Measurements from ENCODE around the gene COPZ1. TPM values are rescaled to one million over a fixed set of nuclear protein-coding genes. Genes with fewer than 3 reads are reported as not detected.

Gene COPZ1
- total RNA-seq, 1 experiment from 2014 or later, result 104 TPM

DNA sequence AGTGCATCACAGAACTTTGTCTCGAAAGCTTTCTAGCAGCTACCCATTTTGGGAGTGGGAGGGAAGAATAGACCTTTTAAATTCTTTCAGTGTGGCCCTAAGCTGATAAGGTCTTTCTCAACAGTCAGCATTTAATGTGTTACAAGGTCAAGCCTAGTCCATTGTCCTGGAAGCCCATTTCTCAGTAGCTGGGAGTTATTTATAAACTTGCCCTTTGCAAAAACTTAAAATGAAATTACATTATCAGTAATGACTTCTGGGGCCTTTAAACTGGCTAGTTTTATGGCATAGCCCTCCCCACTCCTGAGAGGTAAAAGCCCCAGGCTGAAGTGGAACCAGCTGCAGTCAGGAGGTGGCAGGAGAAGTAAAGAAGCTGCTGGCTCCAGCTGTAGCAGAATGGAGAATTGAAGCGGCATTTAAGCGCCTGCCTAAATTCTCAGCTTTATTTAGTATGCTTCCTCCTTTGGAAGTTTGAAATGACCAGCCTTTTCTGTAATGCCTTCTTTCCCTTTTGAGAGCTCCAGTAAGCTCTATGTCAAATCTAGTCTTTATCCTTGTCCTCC is 12.4 kb downstream of the COPZ1 start:
- Histone ChIP-seq H3K4me1 (ENCODE audit: insufficient read depth, low read length) (no peaks in the 10 kb centered on the region), H2AFZ (ENCODE audit: low read length) (no peak overlapping the region), H3K79me1 (ENCODE audit: insufficient read depth, low read depth, low read length, poor library complexity, severe bottlenecking) (no peaks in the 10 kb centered on the region), H3K23ac (ENCODE audit: insufficient read length, low read depth, low read length) (no peak overlapping the region), H2BK5ac (ENCODE audit: insufficient read length, low read length) (no peak overlapping the region), H3K79me2 (ENCODE audit: insufficient read depth, low read length) (no peaks in the 10 kb centered on the region), H3K9ac (ENCODE audit: extremely low read depth, insufficient read length, low read length) (no peak overlapping the region), H2BK15ac (ENCODE audit: low read depth, low read length) (0 out of 2 replicates have a peak overlapping the region, but pooled peaks have one; percentile 24), H3K56ac (ENCODE audit: insufficient read length, low read depth, low read length) (no peak overlapping the region), H3T11ph (ENCODE audit: low read length) (no peak overlapping the region), H4K5ac (ENCODE audit: insufficient read length, low read depth, low read length) (no peak overlapping the region), H3K27ac (ENCODE audit: insufficient read length, low read depth, low read length) (no peak overlapping the region), H3K9me3 (ENCODE audit: control insufficient read depth, low read depth, low read length) (no peaks in the 10 kb centered on the region), H4K8ac (replicated peaks; ENCODE audit: insufficient read length, low read depth, low read length) (no peak overlapping the region), H3K27me3 (ENCODE audit: insufficient read depth, low read length) (no peaks in the 10 kb centered on the region), H4K20me1 (ENCODE audit: control insufficient read depth, insufficient read depth, insufficient read length) (no peaks in the 10 kb centered on the region), H2BK20ac (ENCODE audit: low read depth, low read length, poor library complexity, severe bottlenecking) (no peak overlapping the region), H3K14ac (ENCODE audit: insufficient read depth, low read length) (no peak overlapping the region), H3K4me2 (ENCODE audit: insufficient read depth, insufficient read length, low read length) (no peak overlapping the region), H4K91ac (ENCODE audit: insufficient read length, low read depth, low read length) (no peak overlapping the region), H3K4ac (ENCODE audit: low read depth, low read length) (no peak overlapping the region), H2AK5ac (ENCODE audit: insufficient read length, low read length) (no peak overlapping the region), H2BK12ac (ENCODE audit: insufficient read length, low read depth, low read length) (no peak overlapping the region), H2BK120ac (ENCODE audit: low read depth, low read length, poor library complexity, severe bottlenecking) (no peak overlapping the region), H3K18ac (ENCODE audit: insufficient read length, low read depth, low read length) (no peak overlapping the region), H3K23me2 (ENCODE audit: insufficient read length, low read depth, low read length, poor library complexity, severe bottlenecking) (no peaks in the 10 kb centered on the region)
- TF ChIP-seq, protein P1, sequence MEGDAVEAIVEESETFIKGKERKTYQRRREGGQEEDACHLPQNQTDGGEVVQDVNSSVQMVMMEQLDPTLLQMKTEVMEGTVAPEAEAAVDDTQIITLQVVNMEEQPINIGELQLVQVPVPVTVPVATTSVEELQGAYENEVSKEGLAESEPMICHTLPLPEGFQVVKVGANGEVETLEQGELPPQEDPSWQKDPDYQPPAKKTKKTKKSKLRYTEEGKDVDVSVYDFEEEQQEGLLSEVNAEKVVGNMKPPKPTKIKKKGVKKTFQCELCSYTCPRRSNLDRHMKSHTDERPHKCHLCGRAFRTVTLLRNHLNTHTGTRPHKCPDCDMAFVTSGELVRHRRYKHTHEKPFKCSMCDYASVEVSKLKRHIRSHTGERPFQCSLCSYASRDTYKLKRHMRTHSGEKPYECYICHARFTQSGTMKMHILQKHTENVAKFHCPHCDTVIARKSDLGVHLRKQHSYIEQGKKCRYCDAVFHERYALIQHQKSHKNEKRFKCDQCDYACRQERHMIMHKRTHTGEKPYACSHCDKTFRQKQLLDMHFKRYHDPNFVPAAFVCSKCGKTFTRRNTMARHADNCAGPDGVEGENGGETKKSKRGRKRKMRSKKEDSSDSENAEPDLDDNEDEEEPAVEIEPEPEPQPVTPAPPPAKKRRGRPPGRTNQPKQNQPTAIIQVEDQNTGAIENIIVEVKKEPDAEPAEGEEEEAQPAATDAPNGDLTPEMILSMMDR (conservative IDR thresholded peaks at IDR 0.05), result no peak
- Mint-ChIP-seq H3K4me3 (no peak overlapping the region), H3K9me3 (no peaks in the 10 kb centered on the region), H3K27me3 (ENCODE audit: low read depth) (no peaks in the 10 kb centered on the region), H3K4me1 (peaks cover 2 to 3% of the 10 kb centered on the region in 2 experiments; a peak in 2 of 4 replicates), H3K36me3 (ENCODE audit: insufficient read depth in 1 of 3, low read depth in 3 of 3) (peaks cover 9 to 22% (median 17%) of the 10 kb centered on the region in 3 experiments; a peak in 6 of 7 replicates), H3K27ac (no peak overlapping the region)
- no CpG with 5 or more reads among the region's 3 CpGs for WGBS (ENCODE audit: extremely low coverage, insufficient read length, low lambda C conversion rate)
- DNase-seq, result no peak

All from H9 (cell line).